SK-N-MC (cell line): ENCODE results near the gene PCDHGA8.

Source experiments
- EZH2 ChIP-seq: fragments of 200-600 bp; sonication (generic); IDR thresholded peaks from one replicate; pipeline ENCODE4 v1.6.1; 2017; ENCODE audit warnings: antibody characterized with exemption
- FOXP2 ChIP-seq: optimal IDR thresholded peaks from 2 replicates; pipeline ENCODE3; 2011; ENCODE audit warnings: mild to moderate bottlenecking, moderate library complexity; ENCODE audit not compliant: insufficient read depth; ENCODE audit errors: extremely low read length, control extremely low read depth
- POLR2AphosphoS5 ChIP-seq: IDR thresholded peaks from 2 replicates; pipeline ENCODE4 v1.6.1; 2012; ENCODE audit warnings: mild to moderate bottlenecking, low read depth, low read length, borderline replicate concordance

DNA sequence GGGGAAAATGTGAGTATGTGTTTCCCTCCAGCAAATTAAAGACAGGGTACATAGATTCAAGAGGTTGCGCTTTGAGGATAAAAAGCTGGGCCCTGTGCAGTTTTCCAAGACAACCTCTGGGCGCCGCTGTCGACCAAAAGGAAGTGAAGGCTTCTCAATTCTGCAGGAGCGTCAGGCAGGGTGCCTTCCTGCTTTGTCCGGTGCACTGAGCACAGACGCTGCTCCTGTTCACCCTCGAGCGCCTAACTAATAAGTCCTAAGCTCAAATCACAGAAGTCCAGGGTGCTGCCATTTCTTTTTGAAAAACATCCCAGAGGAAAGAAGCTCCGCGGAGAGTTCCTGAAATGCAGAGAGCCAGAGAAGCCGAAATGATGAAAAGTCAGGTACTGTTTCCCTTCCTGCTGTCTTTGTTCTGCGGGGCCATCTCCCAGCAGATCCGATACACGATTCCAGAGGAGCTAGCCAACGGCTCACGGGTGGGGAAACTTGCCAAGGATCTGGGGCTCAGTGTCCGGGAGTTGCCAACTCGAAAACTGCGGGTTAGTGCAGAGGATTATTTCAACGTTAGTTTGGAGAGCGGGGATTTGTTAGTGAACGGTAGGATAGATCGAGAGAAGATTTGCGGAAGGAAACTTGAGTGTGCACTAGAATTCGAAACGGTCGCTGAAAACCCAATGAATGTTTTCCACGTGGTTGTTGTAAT lies 42.4 kb upstream of the PCDHGA8 start, which contains the start of gene PCDHGB1:
- TF ChIP-seq FOXP2, result no peak
- no peak for TF ChIP-seq EZH2
- TF ChIP-seq POLR2AphosphoS5, result no peak
